ENCODE results near the gene CD99.

Gene CD99

DNA sequence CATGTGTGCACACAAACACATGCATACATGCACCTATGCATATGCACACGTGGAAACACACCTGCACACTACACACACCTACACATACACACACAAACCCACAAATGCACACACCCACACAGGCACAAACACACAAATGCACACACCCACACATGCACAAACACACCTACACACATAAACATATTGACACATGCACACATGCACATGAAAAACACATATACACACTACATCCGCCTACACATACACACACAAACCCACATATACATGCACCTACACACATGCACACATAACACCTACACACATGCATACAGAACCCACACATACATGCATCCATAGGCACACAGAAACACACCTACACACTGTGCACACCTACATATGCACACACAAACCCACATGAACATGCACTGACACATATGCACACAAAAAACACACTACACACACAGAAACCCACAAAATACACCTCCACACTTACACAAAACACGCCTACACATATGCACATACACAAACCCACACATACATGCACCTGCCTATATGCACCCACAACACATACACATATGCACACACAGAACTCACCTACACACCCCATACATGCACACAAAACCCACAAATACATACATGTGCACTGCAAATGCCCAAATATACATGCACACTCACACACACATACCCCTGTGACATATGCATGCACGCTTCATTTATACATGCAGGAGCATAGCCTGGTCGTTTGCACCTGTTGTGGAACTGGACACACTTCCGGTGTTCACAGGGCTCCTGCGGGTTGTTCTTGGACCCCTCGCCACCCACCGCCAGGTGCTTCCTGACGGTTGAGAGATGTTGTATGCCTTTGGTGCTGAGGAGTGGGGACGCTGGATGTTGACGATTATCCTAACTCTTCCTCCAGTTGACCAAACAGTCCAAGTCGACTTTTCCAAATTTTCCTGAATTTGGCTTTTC, 22.1 kb downstream of the CD99 start:
- Histone ChIP-seq H3K9me3 (ENCODE audit: insufficient read depth, low read length) (no peaks in the 10 kb centered on the region), H2AFZ (ENCODE audit: low read depth, low read length, severe bottlenecking) (no peak overlapping the region), H3K9ac (ENCODE audit: low read length) (no peak overlapping the region), H3K79me2 (ENCODE audit: insufficient read depth, low read length) (no peaks in the 10 kb centered on the region), H3F3A (ENCODE audit: insufficient read depth) (no peaks in the 10 kb centered on the region), H3K4me2 (ENCODE audit: low read depth, low read length, poor library complexity, severe bottlenecking) (no peak overlapping the region), H3K27me3 (ENCODE audit: low read length) (no peaks in the 10 kb centered on the region), H4K20me1 (ENCODE audit: low read depth, low read length) (no peaks in the 10 kb centered on the region), H3K9me2 (replicated peaks; ENCODE audit: insufficient read depth, low read length) (no peaks in the 10 kb centered on the region), H3K27ac (ENCODE audit: low read depth, low read length) (no peak overlapping the region), H3K4me3 (ENCODE audit: insufficient read depth, low read length, poor library complexity, severe bottlenecking) (no peak overlapping the region), H3K36me3 (ENCODE audit: low read length) (no peaks in the 10 kb centered on the region)
- TF ChIP-seq EZH2phosphoT487 (conservative IDR thresholded peaks at IDR 0.05; ENCODE audit: low read length): no peak
- TF ChIP-seq CTCF (IDR thresholded peaks at IDR 0.05; ENCODE audit: insufficient read depth, low read length, poor library complexity, severe bottlenecking): no peak

GRCh38 chrX:2714551-2714950, 23.5 kb downstream of the CD99 start:
- Histone ChIP-seq H3F3A (ENCODE audit: insufficient read depth) (no peaks in the 10 kb centered on the region), H3K9me2 (replicated peaks; ENCODE audit: insufficient read depth, low read length) (no peaks in the 10 kb centered on the region), H2AFZ (ENCODE audit: low read depth, low read length, severe bottlenecking) (no peak overlapping the region), H3K4me3 (ENCODE audit: insufficient read depth, low read length, poor library complexity, severe bottlenecking) (no peak overlapping the region), H4K20me1 (ENCODE audit: low read depth, low read length) (no peaks in the 10 kb centered on the region), H3K4me2 (ENCODE audit: low read depth, low read length, poor library complexity, severe bottlenecking) (no peak overlapping the region), H3K9ac (ENCODE audit: low read length) (no peak overlapping the region), H3K36me3 (ENCODE audit: low read length) (no peaks in the 10 kb centered on the region), H3K79me2 (ENCODE audit: insufficient read depth, low read length) (no peaks in the 10 kb centered on the region), H3K27ac (ENCODE audit: low read depth, low read length) (no peak overlapping the region), H3K27me3 (ENCODE audit: low read length) (no peaks in the 10 kb centered on the region), H3K9me3 (ENCODE audit: insufficient read depth, low read length) (no peaks in the 10 kb centered on the region)
- TF ChIP-seq EZH2phosphoT487 (conservative IDR thresholded peaks at IDR 0.05; ENCODE audit: low read length) (no peak), CTCF (IDR thresholded peaks at IDR 0.05; ENCODE audit: insufficient read depth, low read length, poor library complexity, severe bottlenecking) (no peak)

GRCh38 chrX:2715066-2715600, 24.0 kb downstream of the CD99 start:
- H3F3A ChIP-seq (ENCODE audit: insufficient read depth): no peaks in the 10 kb centered on the region
- no peaks in the 10 kb centered on the region for H3K79me2 ChIP-seq (ENCODE audit: insufficient read depth, low read length)
- no peak overlapping the region for H3K4me2 ChIP-seq (ENCODE audit: low read depth, low read length, poor library complexity, severe bottlenecking)
- TF ChIP-seq CTCF (IDR thresholded peaks at IDR 0.05; ENCODE audit: insufficient read depth, low read length, poor library complexity, severe bottlenecking): no peak
- TF ChIP-seq EZH2phosphoT487 (conservative IDR thresholded peaks at IDR 0.05; ENCODE audit: low read length): no peak
- H3K9me2 ChIP-seq (replicated peaks; ENCODE audit: insufficient read depth, low read length): no peaks in the 10 kb centered on the region
- no peaks in the 10 kb centered on the region for H3K36me3 ChIP-seq (ENCODE audit: low read length)
- no peak overlapping the region for H2AFZ ChIP-seq (ENCODE audit: low read depth, low read length, severe bottlenecking)
- no peak overlapping the region for H3K9ac ChIP-seq (ENCODE audit: low read length)
- H3K27ac ChIP-seq (ENCODE audit: low read depth, low read length): no peak overlapping the region
- no peaks in the 10 kb centered on the region for H3K27me3 ChIP-seq (ENCODE audit: low read length)
- no peaks in the 10 kb centered on the region for H3K9me3 ChIP-seq (ENCODE audit: insufficient read depth, low read length)
- no peaks in the 10 kb centered on the region for H4K20me1 ChIP-seq (ENCODE audit: low read depth, low read length)
- H3K4me3 ChIP-seq (ENCODE audit: insufficient read depth, low read length, poor library complexity, severe bottlenecking): no peak overlapping the region

Measured in SU-DHL-6 (cell line).